Activated CD4-positive, alpha-beta memory T cell treated with anti-CD3 and anti-CD28 coated beads, Interleukin-2, amount 10 ng/mL, durations not matched to agents 7 days and 5 days (primary cell): ENCODE results near the gene XRCC4. TPM values are rescaled to one million over a fixed set of nuclear protein-coding genes. Genes with fewer than 3 reads are reported as not detected.

ENCODE experiments used
- total RNA-seq, 2 experiments: library from RNA; stranded (reverse); gene quantifications; one replicate each; pipeline ENCODE4 v1.2.3, GENCODE V29; 2021

XRCC4 gene
- total RNA-seq, 2 experiments from 2014 or later = 10.5 to 13.0 TPM

Other genes starting within 250 kb of the XRCC4 start
- 10 to 100 TPM; 78.4 to 81.2 TPM for gene TMEM167A, start 153 bp upstream of the XRCC4 start, total RNA-seq